GM12878 (cell line): Measurements from ENCODE around the gene C6orf15. TPM values are rescaled to one million over a fixed set of nuclear protein-coding genes. Genes with fewer than 3 reads are reported as not detected.

Experiments
- ATAC-seq: fragments of 200-7000 bp; cut with Tn5 transposase; 3 replicates; pipeline ENCODE4 v1.9.1; 2020; ENCODE audit warnings: mild to moderate bottlenecking, moderate library complexity
- BruUV-seq: library from RNA; stranded (reverse); fragments of 400-500 nt; replicated peaks from 2 replicates; lab custom pipeline; 2021; lab: Mats Ljungman, UMichigan
- CTCF ChIA-PET: fragments of 300-600 bp; sonication (Branson Sonifier 250); formaldehyde crosslinking; extraction: SDS; loops from one replicate; lab custom pipeline; 2021; ENCODE audit warnings: inconsistent platforms; lab: Yijun Ruan, JAX
- POLR2A ChIA-PET: fragments of 350-600 bp; formaldehyde crosslinking; extraction: SDS; loops from one replicate; lab custom pipeline; 2021; ENCODE audit warnings: inconsistent platforms; lab: Charles Lee
- RAD21 ChIA-PET: fragments of 300-600 bp; sonication (Branson Sonifier 250); formaldehyde crosslinking; loops from one replicate; lab custom pipeline; 2023; ENCODE audit warnings: antibody characterized with exemption; ENCODE audit not compliant: unreplicated experiment; lab: Charles Lee
- SMC1A ChIA-PET: fragments of 300-600 bp; sonication (Branson Sonifier 250); formaldehyde crosslinking; loops from one replicate; lab custom pipeline; 2023; ENCODE audit not compliant: unreplicated experiment, uncharacterized antibody; lab: Charles Lee
- DNase-seq: peaks from one replicate; pipeline ENCODE4 v3.0.0-alpha.2; 2011; ENCODE audit warnings: low read depth, low spot score
- FAIRE-seq: peaks from 3 replicates; lab custom pipeline; 2011; peaks lifted over from hg19 to GRCh38; lab: Jason Lieb, UNC
- H2AFZ ChIP-seq: 2 replicates; pipeline ENCODE4 v1.6.0; 2011; ENCODE audit warnings: low read depth, low read length, control low read depth; ENCODE audit not compliant: control insufficient read depth
- H3K27ac ChIP-seq: 2 replicates; pipeline ENCODE4 v1.5.1; 2011; ENCODE audit warnings: control low read depth; ENCODE audit not compliant: control insufficient read depth, insufficient read depth
- H3K27me3 ChIP-seq, 2 experiments: replicated peaks in 1 of 2; 2 replicates each; pipeline versions ENCODE4 v1.6.0 to v1.6.1; 2011; ENCODE audit warnings: low read length in 1 of 2; ENCODE audit not compliant: control insufficient read depth in 2 of 2, insufficient read depth in 2 of 2
- H3K36me3 ChIP-seq, 2 experiments: 2 replicates each; pipeline ENCODE4 v1.5.1; 2011; ENCODE audit warnings: low read length in 1 of 2; ENCODE audit not compliant: control insufficient read depth in 2 of 2, insufficient read depth in 2 of 2
- H3K4me1 ChIP-seq: 2 replicates; pipeline ENCODE4 v1.6.1; 2011; ENCODE audit warnings: mild to moderate bottlenecking, low read length, moderate library complexity, mixed read lengths; ENCODE audit not compliant: control insufficient read depth, insufficient read depth
- H3K4me2 ChIP-seq: 2 replicates; pipeline ENCODE4 v1.6.0; 2011; ENCODE audit warnings: control low read depth; ENCODE audit not compliant: control insufficient read depth, insufficient read depth
- H3K4me3 ChIP-seq: fragments of 200-600 bp; sonication (generic); 2 replicates; pipeline ENCODE4 v1.5.1; 2016
- H3K79me2 ChIP-seq: 2 replicates; pipeline ENCODE4 v1.6.0; 2011; ENCODE audit warnings: low read length; ENCODE audit not compliant: control insufficient read depth, insufficient read depth
- H3K9ac ChIP-seq: 2 replicates; pipeline ENCODE4 v1.8.0; 2011; ENCODE audit warnings: low read length, control low read depth, mixed read lengths; ENCODE audit not compliant: control insufficient read depth, insufficient read depth
- H3K9me3 ChIP-seq: replicated peaks from 3 replicates; pipeline ENCODE4 v1.5.1; 2011; ENCODE audit warnings: mild to moderate bottlenecking, low read length; ENCODE audit not compliant: control insufficient read depth, insufficient read depth
- H4K20me1 ChIP-seq: 2 replicates; pipeline ENCODE4 v1.6.0; 2011; ENCODE audit not compliant: control insufficient read depth, insufficient read depth
- BCL11A ChIP-seq: IDR thresholded peaks from 2 replicates; pipeline ENCODE4 v1.6.1; 2011; ENCODE audit warnings: low read depth, low read length
- BMI1 ChIP-seq: fragments of 450-650 bp; IDR thresholded peaks from 2 replicates; pipeline ENCODE4 v1.6.1; 2016; ENCODE audit warnings: mild to moderate bottlenecking, moderate library complexity, borderline replicate concordance
- CHD1 ChIP-seq: IDR thresholded peaks from 2 replicates; pipeline ENCODE4 v1.6.1; 2012; ENCODE audit warnings: low read depth, low read length, improper control_type of control experiment
- CHD2 ChIP-seq: IDR thresholded peaks from 2 replicates; pipeline ENCODE4 v1.6.1; 2011; ENCODE audit warnings: low read depth, low read length, improper control_type of control experiment, borderline replicate concordance
- GABPA ChIP-seq: IDR thresholded peaks from 2 replicates; pipeline ENCODE4 v1.6.1; 2014; ENCODE audit warnings: antibody characterized with exemption, low read depth, mild to moderate bottlenecking, inconsistent platforms
- IKZF1 ChIP-seq: fragments of 450-650 bp; conservative IDR thresholded peaks from 2 replicates; pipeline ENCODE4 v1.6.1; 2017; ENCODE audit warnings: antibody characterized with exemption, mild to moderate bottlenecking
- JUNB ChIP-seq: IDR thresholded peaks from 2 replicates; pipeline ENCODE4 v1.6.1; 2016; ENCODE audit warnings: antibody characterized with exemption, mild to moderate bottlenecking
- MEF2B ChIP-seq: fragments of 450-650 bp; IDR thresholded peaks from 2 replicates; pipeline ENCODE4 v1.6.1; 2018; ENCODE audit warnings: mild to moderate bottlenecking, moderate library complexity; ENCODE audit not compliant: partially characterized antibody, poor library complexity, severe bottlenecking
- MXI1 ChIP-seq: fragments of 150-350 bp; IDR thresholded peaks from 2 replicates; pipeline ENCODE4 v1.6.1; 2011; ENCODE audit warnings: low read depth, mild to moderate bottlenecking, inconsistent platforms, low read length, improper control_type of control experiment
- NR2C2 ChIP-seq: IDR thresholded peaks from 2 replicates; pipeline ENCODE4 v1.6.1; 2011; ENCODE audit warnings: borderline replicate concordance, low read depth; ENCODE audit not compliant: control insufficient read depth, insufficient read length
- RAD21 ChIP-seq: IDR thresholded peaks from 2 replicates; pipeline ENCODE4 v1.6.1; 2011; ENCODE audit warnings: mild to moderate bottlenecking, low read depth, low read length, moderate library complexity; ENCODE audit not compliant: insufficient read depth
- RB1 ChIP-seq: fragments of 450-650 bp; formaldehyde crosslinking; IDR thresholded peaks from 2 replicates; pipeline ENCODE4 v1.6.1; 2017; ENCODE audit warnings: mild to moderate bottlenecking, borderline replicate concordance
- SIX5 ChIP-seq: IDR thresholded peaks from 2 replicates; pipeline ENCODE4 v1.6.1; 2011; ENCODE audit warnings: mild to moderate bottlenecking, low read depth, low read length, moderate library complexity; ENCODE audit not compliant: severe bottlenecking
- SMC3 ChIP-seq: IDR thresholded peaks from 2 replicates; pipeline ENCODE4 v1.6.1; 2011; ENCODE audit warnings: low read length, improper control_type of control experiment, borderline replicate concordance
- SREBF2 ChIP-seq: IDR thresholded peaks from 2 replicates; pipeline ENCODE4 v1.6.1; 2012; ENCODE audit warnings: mild to moderate bottlenecking, low read length
- SRF ChIP-seq, 2 experiments: IDR thresholded peaks; 2 replicates each; pipeline ENCODE4 v1.6.1; 2011; ENCODE audit warnings: low read depth in 2 of 2, low read length in 2 of 2, mild to moderate bottlenecking in 1 of 2, moderate library complexity in 1 of 2
- YBX1 ChIP-seq: fragments of 450-650 bp; IDR thresholded peaks from 2 replicates; pipeline ENCODE4 v1.6.1; 2016; ENCODE audit warnings: antibody characterized with exemption
- WGBS: methylation state at CpG from one replicate; pipeline ENCODE4 v1.1.6; 2016; ENCODE audit warnings: low lambda C conversion rate; ENCODE audit not compliant: insufficient replicate concordance, insufficient coverage; ENCODE audit errors: missing lambda C conversion rate; 5-methylcytosine and 5-hydroxymethylcytosine counted together
- in situ Hi-C: fragments of 300-500 bp; cut with MboI; formaldehyde crosslinking; loops from 9 replicates; pipeline ENCODE4 v1.14.3; 2018; ENCODE audit warnings: mixed read lengths
- intact Hi-C: fragments of 100-400 bp; cut with micrococcal nuclease; formaldehyde crosslinking; loops from one replicate; pipeline ENCODE4 v1.14.2; 2022; ENCODE audit not compliant: unreplicated experiment
- polyA plus RNA-seq, 11 experiments: library from polyadenylated mRNA; depleted of rRNA in 4 of 11; unstranded in 6 of 11; stranded (reverse) in 5 of 11; fragments of >200 nt; fragmentation: Nextera tagmentation in 4 of 11; fragmentation: Illumina TruSeq in 1 of 11; extraction: Ambion mirVana in 4 of 11; extraction: Trizol in 1 of 11; gene quantifications; 1 replicate in 1 of 11; 2 replicates in 10 of 11; pipeline versions ENCODE4 v1.2.1 to v1.2.3, GENCODE V29; 2011 to 2016; ENCODE audit warnings: inconsistent platforms in 2 of 11, missing spikeins in 2 of 11, low read depth in 1 of 11
- total RNA-seq, 4 experiments: library from RNA; depleted of rRNA in 3 of 4; stranded (reverse); fragments of >200 nt in 3 of 4; fragmentation: Illumina TruSeq in 1 of 4; extraction: Trizol in 1 of 4; gene quantifications; 2 replicates each; pipeline versions ENCODE4 v1.2.1 to v1.2.3, GENCODE V29; 2013 to 2021
- TF ChIP-seq, protein P1 (sequence below): fragments of 450-650 bp; IDR thresholded peaks from 2 replicates; pipeline ENCODE4 v1.6.1; 2016; ENCODE audit warnings: mild to moderate bottlenecking
- TF ChIP-seq, protein P2 (sequence below): IDR thresholded peaks from 2 replicates; pipeline ENCODE4 v1.6.1; 2012; ENCODE audit warnings: low read length, inconsistent platforms
- TF ChIP-seq, protein P3 (sequence below), 3 experiments: IDR thresholded peaks in 2 of 3; conservative IDR thresholded peaks in 1 of 3; 2 replicates each; pipeline ENCODE4 v1.5.1; 2011; ENCODE audit warnings: low read depth in 3 of 3, low read length in 3 of 3, mild to moderate bottlenecking in 3 of 3, control low read depth in 2 of 3, moderate library complexity in 2 of 3, inconsistent platforms in 1 of 3, mixed read lengths in 1 of 3; ENCODE audit not compliant: control insufficient read depth in 2 of 3, insufficient read depth in 1 of 3; ENCODE audit errors: extremely low read depth in 1 of 3

The C6orf15 gene
- total and polyA plus RNA-seq, 10 of the 15 experiments (the other 5 are each of a cell fraction or from before 2014, with no cell fraction given) = not detected

DNA sequence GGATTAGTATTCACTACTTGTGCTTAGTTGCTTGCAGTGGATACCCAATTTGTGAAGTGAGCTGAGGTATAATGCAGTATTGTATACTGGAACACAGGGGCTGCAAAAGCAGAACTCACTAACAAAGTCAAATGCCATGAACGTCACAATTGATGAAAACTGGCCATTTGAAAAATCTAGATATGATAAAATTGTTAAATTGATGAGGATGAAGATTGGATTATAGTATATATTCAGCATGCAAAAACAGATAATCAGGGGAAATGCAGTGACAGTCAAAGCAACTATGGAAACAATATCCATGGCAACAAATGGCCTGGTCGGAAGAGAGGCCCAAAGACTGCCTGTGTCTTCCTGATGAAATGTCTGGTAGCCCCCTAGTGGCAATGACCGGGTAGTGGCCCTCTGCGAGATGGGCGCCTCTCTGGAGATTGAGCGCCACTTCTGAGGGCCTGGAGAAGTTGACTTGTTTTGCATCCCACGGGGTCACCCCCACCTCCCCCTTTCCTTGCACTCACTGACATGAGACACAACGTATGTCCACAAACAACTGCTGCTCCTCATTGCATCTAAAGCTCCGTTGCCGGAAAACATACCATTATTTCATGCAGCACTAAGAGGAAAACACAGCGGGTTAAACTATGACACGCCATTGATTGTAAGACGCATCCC lies 43.6 kb downstream of the C6orf15 start:
- ChIA-PET SMC1A (interaction anchor here (0.6 to 3.5 kb wide), 5 partner anchors 10 to 247 kb away, joined by 3 to 43 read pairs (median 3); partner anchors contain the start of gene VARS2), RAD21 (interaction anchor here (2.4 to 2.9 kb wide), 3 partner anchors 11 to 156 kb away, joined by 13 to 29 read pairs (median 26); partner anchors contain the start of gene VARS2), POLR2A (no interaction called here), CTCF (interaction anchor here (0.6 to 3.5 kb wide), 25 partner anchors 8 to 527 kb away, joined by 3 to 115 read pairs (median 4); partner anchors contain the start of gene VARS2)
- in situ Hi-C loops = no loop called here
- no peaks in the 10 kb centered on the region for H3K9me3 ChIP-seq
- BruUV-seq = no TSS peak
- no peak overlapping the region for H3K4me2 ChIP-seq
- no peaks in the 10 kb centered on the region for H3K27me3 ChIP-seq
- H4K20me1 ChIP-seq = no peaks in the 10 kb centered on the region
- peak; percentile 99 for ATAC-seq
- H3K36me3 ChIP-seq = no peaks in the 10 kb centered on the region
- H3K9ac ChIP-seq = no peak overlapping the region
- H3K27ac ChIP-seq = no peak overlapping the region
- WGBS = 46% methylated on average over 13 of the region's 13 CpGs
- peak; percentile 98 for FAIRE-seq
- DNase-seq = no peak
- intact Hi-C loops = loop anchor here (1.0 kb wide), 1 partner anchor 154 kb away; no protein-coding TSS in a partner anchor
- no peaks in the 10 kb centered on the region for H3K79me2 ChIP-seq
- no peak overlapping the region for H2AFZ ChIP-seq
- no peak overlapping the region for H3K4me3 ChIP-seq
- no peaks in the 10 kb centered on the region; the same call in 1 of the 2 replicates for H3K4me1 ChIP-seq
- TF ChIP-seq CHD1 (no peak), MXI1 (peak; percentile 59), GABPA (no peak), RB1 (peak; percentile 71; the same call in 1 of the 2 replicates), BMI1 (peak; percentile 68; the same call in 1 of the 2 replicates), NR2C2 (no peak), MEF2B (no peak), RAD21 (peak; percentile 76), IKZF1 (no peak), SMC3 (peak; percentile 80), BCL11A (no peak), CHD2 (no peak), JUNB (no peak), SREBF2 (no peak), SRF (IDR thresholded peaks at IDR 0.05; ENCODE audit: low read depth in 2 of 2, low read length in 2 of 2) (peak; percentile 36 to 70; a peak in 2 of 4 replicates), SIX5 (no peak), YBX1 (no peak)
- TF ChIP-seq, protein P1, sequence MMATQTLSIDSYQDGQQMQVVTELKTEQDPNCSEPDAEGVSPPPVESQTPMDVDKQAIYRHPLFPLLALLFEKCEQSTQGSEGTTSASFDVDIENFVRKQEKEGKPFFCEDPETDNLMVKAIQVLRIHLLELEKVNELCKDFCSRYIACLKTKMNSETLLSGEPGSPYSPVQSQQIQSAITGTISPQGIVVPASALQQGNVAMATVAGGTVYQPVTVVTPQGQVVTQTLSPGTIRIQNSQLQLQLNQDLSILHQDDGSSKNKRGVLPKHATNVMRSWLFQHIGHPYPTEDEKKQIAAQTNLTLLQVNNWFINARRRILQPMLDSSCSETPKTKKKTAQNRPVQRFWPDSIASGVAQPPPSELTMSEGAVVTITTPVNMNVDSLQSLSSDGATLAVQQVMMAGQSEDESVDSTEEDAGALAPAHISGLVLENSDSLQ = peak; percentile 91
- TF ChIP-seq, protein P2, sequence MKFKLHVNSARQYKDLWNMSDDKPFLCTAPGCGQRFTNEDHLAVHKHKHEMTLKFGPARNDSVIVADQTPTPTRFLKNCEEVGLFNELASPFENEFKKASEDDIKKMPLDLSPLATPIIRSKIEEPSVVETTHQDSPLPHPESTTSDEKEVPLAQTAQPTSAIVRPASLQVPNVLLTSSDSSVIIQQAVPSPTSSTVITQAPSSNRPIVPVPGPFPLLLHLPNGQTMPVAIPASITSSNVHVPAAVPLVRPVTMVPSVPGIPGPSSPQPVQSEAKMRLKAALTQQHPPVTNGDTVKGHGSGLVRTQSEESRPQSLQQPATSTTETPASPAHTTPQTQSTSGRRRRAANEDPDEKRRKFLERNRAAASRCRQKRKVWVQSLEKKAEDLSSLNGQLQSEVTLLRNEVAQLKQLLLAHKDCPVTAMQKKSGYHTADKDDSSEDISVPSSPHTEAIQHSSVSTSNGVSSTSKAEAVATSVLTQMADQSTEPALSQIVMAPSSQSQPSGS = no peak
- TF ChIP-seq, protein P3, sequence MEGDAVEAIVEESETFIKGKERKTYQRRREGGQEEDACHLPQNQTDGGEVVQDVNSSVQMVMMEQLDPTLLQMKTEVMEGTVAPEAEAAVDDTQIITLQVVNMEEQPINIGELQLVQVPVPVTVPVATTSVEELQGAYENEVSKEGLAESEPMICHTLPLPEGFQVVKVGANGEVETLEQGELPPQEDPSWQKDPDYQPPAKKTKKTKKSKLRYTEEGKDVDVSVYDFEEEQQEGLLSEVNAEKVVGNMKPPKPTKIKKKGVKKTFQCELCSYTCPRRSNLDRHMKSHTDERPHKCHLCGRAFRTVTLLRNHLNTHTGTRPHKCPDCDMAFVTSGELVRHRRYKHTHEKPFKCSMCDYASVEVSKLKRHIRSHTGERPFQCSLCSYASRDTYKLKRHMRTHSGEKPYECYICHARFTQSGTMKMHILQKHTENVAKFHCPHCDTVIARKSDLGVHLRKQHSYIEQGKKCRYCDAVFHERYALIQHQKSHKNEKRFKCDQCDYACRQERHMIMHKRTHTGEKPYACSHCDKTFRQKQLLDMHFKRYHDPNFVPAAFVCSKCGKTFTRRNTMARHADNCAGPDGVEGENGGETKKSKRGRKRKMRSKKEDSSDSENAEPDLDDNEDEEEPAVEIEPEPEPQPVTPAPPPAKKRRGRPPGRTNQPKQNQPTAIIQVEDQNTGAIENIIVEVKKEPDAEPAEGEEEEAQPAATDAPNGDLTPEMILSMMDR (IDR thresholded peaks at IDR 0.05 in 2 of 3, conservative IDR thresholded peaks at IDR 0.05 in 1 of 3; ENCODE audit: control insufficient read depth in 2 of 3, extremely low read depth in 1 of 3, insufficient read depth in 1 of 3, low read depth in 3 of 3, low read length in 3 of 3) = peak; percentile 89 to 93 (median 90); a peak in 5 of 6 replicates
